Mesenchymal stem cell (in vitro differentiated cells and primary cell): ENCODE data around the gene PTPRQ.

ENCODE experiments used
- DNase-seq: peaks from one replicate; pipeline ENCODE4 v3.0.0-alpha.2; 2013
- H2AFZ ChIP-seq: one replicate; pipeline ENCODE4 v1.6.1; 2013; ENCODE audit warnings: low read depth, mild to moderate bottlenecking, control low read depth, inconsistent platforms, low read length, moderate library complexity
- H2AK5ac ChIP-seq: 2 replicates; pipeline ENCODE4 v1.6.1; 2013; ENCODE audit warnings: low read length, moderate library complexity, mild to moderate bottlenecking, inconsistent platforms; ENCODE audit not compliant: severe bottlenecking
- H2BK120ac ChIP-seq: one replicate; pipeline ENCODE4 v1.6.1; 2013; ENCODE audit warnings: low read depth, mild to moderate bottlenecking, inconsistent platforms, low read length, moderate library complexity
- H2BK12ac ChIP-seq, 2 experiments: one replicate each; pipeline ENCODE4 v1.6.1; 2013; ENCODE audit warnings: inconsistent platforms in 2 of 2, low read length in 2 of 2, mild to moderate bottlenecking in 2 of 2, moderate library complexity in 2 of 2, control low read depth in 1 of 2
- H2BK15ac ChIP-seq: one replicate; pipeline ENCODE4 v1.6.1; 2013; ENCODE audit warnings: mild to moderate bottlenecking, low read depth, inconsistent platforms; ENCODE audit not compliant: poor library complexity, severe bottlenecking
- H2BK5ac ChIP-seq: 2 replicates; pipeline ENCODE4 v1.6.1; 2013; ENCODE audit warnings: low read depth, mild to moderate bottlenecking, low read length, control low read depth, inconsistent platforms; ENCODE audit not compliant: poor library complexity, severe bottlenecking
- H3K14ac ChIP-seq, 2 experiments: one replicate each; pipeline ENCODE4 v1.6.1; 2013; ENCODE audit warnings: inconsistent platforms in 2 of 2, low read length in 2 of 2, control low read depth in 1 of 2, mild to moderate bottlenecking in 1 of 2, moderate library complexity in 1 of 2
- H3K18ac ChIP-seq, 2 experiments: one replicate each; pipeline ENCODE4 v1.6.1; 2013; ENCODE audit warnings: inconsistent platforms in 2 of 2, low read length in 2 of 2, control low read depth in 1 of 2, low read depth in 1 of 2, mild to moderate bottlenecking in 1 of 2
- H3K23ac ChIP-seq, 2 experiments: one replicate each; pipeline ENCODE4 v1.6.1; 2013; ENCODE audit warnings: inconsistent platforms in 2 of 2, low read length in 2 of 2, mild to moderate bottlenecking in 2 of 2, moderate library complexity in 2 of 2, control low read depth in 1 of 2
- H3K27ac ChIP-seq: 2 replicates; pipeline ENCODE4 v1.5.1; 2013; ENCODE audit warnings: mild to moderate bottlenecking, moderate library complexity, low read length, control low read depth, inconsistent platforms; ENCODE audit not compliant: poor library complexity, severe bottlenecking
- H3K27me3 ChIP-seq, 2 experiments: 2 replicates each; pipeline versions ENCODE4 v1.6.1 to v1.7.0; 2013; ENCODE audit warnings: low read length in 2 of 2, mild to moderate bottlenecking in 2 of 2, moderate library complexity in 2 of 2, control low read depth in 1 of 2, inconsistent platforms in 1 of 2; ENCODE audit not compliant: control insufficient read depth in 1 of 2, insufficient read depth in 1 of 2
- H3K36me3 ChIP-seq, 2 experiments: 2 replicates each; pipeline versions ENCODE4 v1.6.1 to v1.7.0; 2013; ENCODE audit warnings: low read length in 2 of 2, control low read depth in 1 of 2, inconsistent platforms in 1 of 2, low read depth in 1 of 2, mild to moderate bottlenecking in 1 of 2; ENCODE audit not compliant: insufficient read depth in 2 of 2, control insufficient read depth in 1 of 2
- H3K4ac ChIP-seq, 2 experiments: one replicate each; pipeline ENCODE4 v1.6.1; 2013; ENCODE audit warnings: inconsistent platforms in 2 of 2, low read length in 2 of 2, mild to moderate bottlenecking in 2 of 2, moderate library complexity in 2 of 2, control low read depth in 1 of 2, low read depth in 1 of 2
- H3K4me1 ChIP-seq: 2 replicates; pipeline ENCODE4 v1.6.1; 2013; ENCODE audit warnings: low read depth, low read length, control low read depth; ENCODE audit not compliant: control insufficient read depth, insufficient read depth
- H3K4me2 ChIP-seq: 2 replicates; pipeline ENCODE4 v1.6.1; 2013; ENCODE audit warnings: low read length, mild to moderate bottlenecking, inconsistent platforms; ENCODE audit not compliant: poor library complexity, severe bottlenecking
- H3K4me3 ChIP-seq, 2 experiments: 2 replicates each; pipeline versions ENCODE4 v1.5.1 to v1.7.0; 2013; ENCODE audit warnings: low read length in 2 of 2, mild to moderate bottlenecking in 2 of 2, control low read depth in 1 of 2, low read depth in 1 of 2; ENCODE audit not compliant: insufficient read depth in 1 of 2
- H3K79me1 ChIP-seq: replicated peaks from 2 replicates; pipeline ENCODE4 v1.6.1; 2013; ENCODE audit warnings: mild to moderate bottlenecking, control low read depth, low read length, inconsistent platforms; ENCODE audit not compliant: poor library complexity, severe bottlenecking
- H3K9ac ChIP-seq: 2 replicates; pipeline ENCODE4 v1.7.0; 2013; ENCODE audit warnings: mild to moderate bottlenecking, low read length, moderate library complexity
- H3K9me3 ChIP-seq: 2 replicates; pipeline ENCODE4 v1.7.0; 2013; ENCODE audit warnings: mild to moderate bottlenecking, low read length; ENCODE audit not compliant: control insufficient read depth
- H4K8ac ChIP-seq: one replicate; pipeline ENCODE4 v1.6.1; 2013; ENCODE audit warnings: inconsistent platforms, mild to moderate bottlenecking, low read length, moderate library complexity
- H4K91ac ChIP-seq: one replicate; pipeline ENCODE4 v1.6.1; 2013; ENCODE audit warnings: mild to moderate bottlenecking, low read length, inconsistent platforms
- WGBS: methylation state at CpG from one replicate; pipeline ENCODE4 v1.1.7; 2013; ENCODE audit warnings: mixed read lengths; 5-methylcytosine and 5-hydroxymethylcytosine counted together

PTPRQ gene

DNA sequence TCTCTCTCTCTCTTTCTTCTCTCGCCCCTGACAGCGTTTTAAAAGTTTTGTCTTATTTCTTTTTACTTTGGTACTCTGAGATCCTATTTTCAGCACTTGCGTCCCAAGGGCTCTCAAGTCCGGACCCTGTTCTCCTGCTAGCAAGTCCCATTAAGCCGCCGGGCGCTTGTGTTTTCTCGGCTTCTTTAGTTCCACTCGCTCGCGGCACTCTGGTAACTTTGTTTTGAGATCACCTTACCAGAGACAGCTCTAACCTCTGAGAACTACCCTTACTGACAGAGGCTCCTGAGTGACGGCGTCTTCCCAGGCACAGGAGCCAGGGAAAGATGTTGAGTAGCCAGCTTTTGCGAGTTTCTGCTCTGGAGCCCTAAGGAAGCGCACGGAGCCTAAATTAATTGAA, 270.0 kb downstream of the PTPRQ start:
- H2BK12ac ChIP-seq: no peak overlapping the region
- no peak overlapping the region for H2BK15ac ChIP-seq
- no peak overlapping the region for H2AK5ac ChIP-seq
- H3K27ac ChIP-seq: no peak overlapping the region
- no peak overlapping the region for H2BK120ac ChIP-seq
- H3K27me3 ChIP-seq: peaks cover 0 to 63% of the 10 kb centered on the region in 2 experiments
- no peak overlapping the region for H4K91ac ChIP-seq
- no peak overlapping the region for H3K18ac ChIP-seq
- H3K4me2 ChIP-seq: peak overlapping the region; percentile 78
- 4% methylated on average over 13 of the region's 16 CpGs for WGBS
- no peaks in the 10 kb centered on the region for H3K36me3 ChIP-seq
- peaks cover 2% of the 10 kb centered on the region for H3K4me1 ChIP-seq
- H3K9ac ChIP-seq: peak overlapping the region; percentile 33
- peak overlapping the region in 1 of 2 experiments; percentile 74 for H3K4me3 ChIP-seq
- no peak overlapping the region for H2BK5ac ChIP-seq
- H3K79me1 ChIP-seq: no peaks in the 10 kb centered on the region
- no peak overlapping the region for H3K23ac ChIP-seq
- peaks cover 2% of the 10 kb centered on the region for H3K9me3 ChIP-seq
- H3K14ac ChIP-seq: no peak overlapping the region
- H4K8ac ChIP-seq: no peak overlapping the region
- H2AFZ ChIP-seq: no peak overlapping the region
- H3K4ac ChIP-seq: no peak overlapping the region
- peak; percentile 37 for DNase-seq

DNA sequence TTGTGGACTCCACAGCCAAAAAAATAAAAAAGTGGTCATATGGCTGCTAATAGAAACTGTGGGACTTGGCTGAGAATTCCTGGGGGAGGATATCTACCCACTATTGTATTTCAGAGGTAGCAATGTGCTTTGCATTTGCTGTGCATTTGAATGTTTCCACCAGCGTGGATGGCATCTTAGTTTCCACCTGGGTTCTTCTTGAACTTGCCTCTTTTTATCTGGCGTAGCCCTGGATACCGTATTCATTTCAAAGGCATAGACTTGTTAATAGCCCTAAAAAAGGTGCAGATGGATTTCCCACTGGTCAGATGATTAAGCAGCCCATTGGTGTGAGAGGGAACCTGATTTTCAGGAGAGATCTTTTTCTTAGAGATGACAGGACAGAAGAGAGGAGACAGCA, 270.8 kb downstream of the PTPRQ start:
- Histone ChIP-seq H2AK5ac (no peak overlapping the region), H2AFZ (no peak overlapping the region), H3K36me3 (no peaks in the 10 kb centered on the region), H3K4ac (no peak overlapping the region), H3K4me2 (no peak overlapping the region), H3K27ac (no peak overlapping the region), H3K79me1 (no peaks in the 10 kb centered on the region), H3K18ac (no peak overlapping the region), H4K8ac (no peak overlapping the region), H3K14ac (no peak overlapping the region), H2BK12ac (no peak overlapping the region), H3K9me3 (peaks cover 2% of the 10 kb centered on the region), H3K27me3 (peaks cover 0 to 55% of the 10 kb centered on the region in 2 experiments), H2BK5ac (no peak overlapping the region), H4K91ac (no peak overlapping the region), H2BK120ac (no peak overlapping the region), H2BK15ac (no peak overlapping the region), H3K9ac (no peak overlapping the region), H3K4me1 (peaks cover 2% of the 10 kb centered on the region), H3K23ac (no peak overlapping the region), H3K4me3 (no peak overlapping the region)
- 67% methylated on average over 3 of the region's 3 CpGs for WGBS
- no peak for DNase-seq

DNA sequence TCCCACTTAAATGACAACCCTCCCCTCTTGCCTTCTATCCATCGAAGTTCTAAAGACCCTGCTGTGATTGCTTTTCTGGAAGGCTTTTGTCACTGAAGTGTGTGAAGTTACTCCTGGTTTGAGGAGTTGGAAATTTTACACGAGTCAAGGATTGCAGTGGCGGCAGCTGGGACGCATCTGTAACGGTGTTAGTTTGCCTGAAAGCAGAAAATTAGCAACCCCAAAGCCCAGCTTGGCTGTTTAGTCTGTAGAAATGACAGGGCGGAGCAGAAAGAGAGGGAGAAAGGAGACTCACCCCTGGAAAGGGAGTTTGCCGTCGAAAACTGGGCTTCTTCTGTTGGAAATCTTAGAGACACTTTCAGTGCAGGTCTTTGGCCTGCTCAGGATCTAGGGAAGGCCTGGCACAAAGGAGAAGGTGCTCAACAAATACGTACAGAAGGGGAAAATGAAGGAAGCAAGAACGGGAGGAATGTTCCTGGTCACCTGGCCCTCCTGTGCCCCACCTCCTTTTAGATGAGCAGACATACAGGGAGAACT, 271.7 kb downstream of the PTPRQ start:
- peaks cover 0 to 45% of the 10 kb centered on the region in 2 experiments for H3K27me3 ChIP-seq
- H2AFZ ChIP-seq: no peak overlapping the region
- no peak overlapping the region for H2BK12ac ChIP-seq
- 42% methylated on average over 9 of the region's 10 CpGs for WGBS
- no peak overlapping the region for H3K4ac ChIP-seq
- no peaks in the 10 kb centered on the region for H3K79me1 ChIP-seq
- no peak overlapping the region for H3K14ac ChIP-seq
- no peak overlapping the region for H2AK5ac ChIP-seq
- no peak overlapping the region for H3K23ac ChIP-seq
- H3K4me3 ChIP-seq: no peak overlapping the region
- no peak overlapping the region for H2BK15ac ChIP-seq
- no peaks in the 10 kb centered on the region for H3K36me3 ChIP-seq
- no peak overlapping the region for H2BK5ac ChIP-seq
- H3K27ac ChIP-seq: no peak overlapping the region
- DNase-seq: no peak
- H3K4me2 ChIP-seq: no peak overlapping the region
- H3K4me1 ChIP-seq: peaks cover 2% of the 10 kb centered on the region
- peaks cover 2% of the 10 kb centered on the region for H3K9me3 ChIP-seq
- no peak overlapping the region for H4K8ac ChIP-seq
- H3K9ac ChIP-seq: no peak overlapping the region
- no peak overlapping the region for H4K91ac ChIP-seq
- H2BK120ac ChIP-seq: no peak overlapping the region
- H3K18ac ChIP-seq: no peak overlapping the region

DNA sequence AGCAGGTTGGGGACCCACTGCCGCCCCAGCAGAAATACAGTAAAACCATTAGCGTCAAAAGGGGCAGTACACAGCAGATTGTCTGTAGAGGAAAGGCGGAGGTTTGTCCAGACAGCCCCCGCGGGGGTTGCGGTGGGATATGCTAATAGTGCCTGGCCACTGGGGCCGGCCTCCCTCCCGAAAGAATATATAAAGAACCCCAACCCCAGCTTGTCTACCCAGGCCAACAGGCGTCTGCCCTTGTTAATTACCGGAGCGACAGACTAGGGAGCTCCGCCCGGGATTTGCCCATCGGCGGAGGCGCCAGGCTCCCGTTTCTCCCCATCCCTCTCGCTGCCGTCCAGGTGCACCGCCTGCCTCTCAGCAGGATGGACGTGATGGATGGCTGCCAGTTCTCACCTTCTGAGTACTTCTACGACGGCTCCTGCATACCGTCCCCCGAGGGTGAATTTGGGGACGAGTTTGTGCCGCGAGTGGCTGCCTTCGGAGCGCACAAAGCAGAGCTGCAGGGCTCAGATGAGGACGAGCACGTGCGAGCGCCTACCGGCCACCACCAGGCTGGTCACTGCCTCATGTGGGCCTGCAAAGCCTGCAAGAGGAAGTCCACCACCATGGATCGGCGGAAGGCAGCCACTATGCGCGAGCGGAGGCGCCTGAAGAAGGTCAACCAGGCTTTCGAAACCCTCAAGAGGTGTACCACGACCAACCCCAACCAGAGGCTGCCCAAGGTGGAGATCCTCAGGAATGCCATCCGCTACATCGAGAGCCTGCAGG, 272.8 kb downstream of the PTPRQ start, which contains the start of gene MYF5:
TSS of gene MYF5 (plus strand) at position 217 of the 774 bp plus-strand sequence. CDS start at position 369, 152 bp downstream.
- Histone ChIP-seq H2AFZ (no peak within 1 kb of the TSS), H3K18ac (no peak within 1 kb of the TSS), H2BK12ac (no peak within 1 kb of the TSS), H2AK5ac (no peak within 1 kb of the TSS), H2BK120ac (no peak within 1 kb of the TSS), H2BK15ac (no peak within 1 kb of the TSS), H3K14ac (no peak within 1 kb of the TSS), H3K4me1 (peaks cover 2% of the 10 kb centered on the region), H4K91ac (no peak within 1 kb of the TSS), H3K9me3 (peaks cover 2% of the 10 kb centered on the region), H3K27ac (no peak within 1 kb of the TSS), H4K8ac (no peak within 1 kb of the TSS), H3K23ac (no peak within 1 kb of the TSS), H2BK5ac (no peak within 1 kb of the TSS), H3K4ac (no peak within 1 kb of the TSS), H3K9ac (no peak within 1 kb of the TSS), H3K79me1 (no peaks in the 10 kb centered on the region), H3K4me3 (peak within 1 kb of the TSS in 1 of 2 experiments; percentile 45), H3K36me3 (no peaks in the 10 kb centered on the region), H3K4me2 (no peak within 1 kb of the TSS), H3K27me3 (peaks cover 0 to 45% of the 10 kb centered on the region in 2 experiments)
- 90% methylated on average over 45 of the region's 45 CpGs for WGBS
- DNase-seq: no peak
